ENCODE results near the gene SUZ12.
"Not testable (repeated sequence)": the region's sequence is repeated elsewhere in the genome, so short reads cannot be mapped to it uniquely, and the experiment has no call there.

The SUZ12 gene

DNA sequence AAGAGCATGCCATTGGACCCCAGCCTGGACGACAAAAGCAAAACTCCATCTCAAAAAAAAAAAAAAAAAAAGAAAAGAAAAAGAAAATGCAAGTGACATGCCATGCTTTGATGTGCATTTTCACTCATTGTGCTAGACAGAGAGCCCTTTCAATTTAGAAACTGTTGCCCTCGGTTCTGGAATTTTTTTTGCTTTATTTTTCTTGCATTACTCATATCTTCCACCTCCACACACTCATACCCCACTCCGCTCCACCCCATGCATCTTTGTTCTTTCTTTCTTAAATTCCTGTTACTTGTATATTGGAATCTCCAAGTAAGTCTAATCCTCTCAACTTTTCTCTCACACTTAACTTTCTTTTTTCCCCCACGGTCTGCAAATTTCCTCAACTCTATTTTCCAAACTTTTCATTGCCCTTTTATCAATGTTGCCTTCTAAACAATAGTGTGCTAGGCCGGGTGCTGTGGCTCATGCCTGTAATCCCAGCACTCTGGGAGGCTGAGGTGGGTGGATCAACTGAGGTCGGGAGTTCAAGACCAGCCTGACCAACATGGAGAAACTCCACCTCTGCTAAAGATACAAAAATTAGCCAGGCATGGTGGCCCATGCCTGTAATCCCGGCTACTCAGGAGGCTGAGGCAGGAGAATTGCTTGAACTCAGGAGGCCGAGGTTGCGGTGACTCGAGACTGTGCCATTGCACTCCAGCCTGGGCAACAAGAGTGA is 16.8 kb upstream of the SUZ12 start:
- POLR2A ChIA-PET, result no interaction called here

DNA sequence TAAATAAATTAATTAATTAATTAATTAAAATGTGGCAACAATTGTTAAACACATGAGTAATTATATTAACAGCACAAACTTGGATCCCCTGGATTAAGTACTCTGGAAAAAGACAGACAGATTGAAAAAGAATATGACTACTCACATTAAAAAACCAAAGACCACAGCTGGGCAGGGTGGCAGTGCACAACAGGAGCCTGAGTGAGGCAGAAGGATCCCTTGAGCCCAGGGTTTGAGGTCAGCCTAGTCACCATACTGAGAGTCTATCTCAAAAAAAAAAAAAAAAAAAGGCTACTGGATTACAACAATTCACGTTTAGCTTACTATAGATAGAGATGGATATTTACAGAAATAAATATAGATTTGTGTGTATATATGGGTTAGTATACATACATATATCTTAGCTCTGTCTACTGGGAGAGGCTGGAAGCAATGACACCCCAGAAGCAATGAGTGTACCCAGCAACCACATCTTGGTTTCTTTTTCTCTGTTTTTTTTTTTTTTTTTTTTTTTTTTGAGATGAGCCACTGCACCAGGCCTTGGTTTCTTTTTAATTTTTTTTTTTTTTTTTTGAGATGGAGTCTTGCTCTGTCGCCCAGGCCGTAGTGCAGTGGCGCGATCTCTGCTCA is 10.6 kb upstream of the SUZ12 start:
- POLR2A ChIA-PET, result no interaction called here
- CTCF ChIA-PET, result interaction anchor here (0.5 to 1.3 kb wide), 2 partner anchors 14 to 25 kb away, joined by 3 to 5 read pairs; partner anchors contain the start of gene UTP6
- TF ChIP-seq, protein P1, sequence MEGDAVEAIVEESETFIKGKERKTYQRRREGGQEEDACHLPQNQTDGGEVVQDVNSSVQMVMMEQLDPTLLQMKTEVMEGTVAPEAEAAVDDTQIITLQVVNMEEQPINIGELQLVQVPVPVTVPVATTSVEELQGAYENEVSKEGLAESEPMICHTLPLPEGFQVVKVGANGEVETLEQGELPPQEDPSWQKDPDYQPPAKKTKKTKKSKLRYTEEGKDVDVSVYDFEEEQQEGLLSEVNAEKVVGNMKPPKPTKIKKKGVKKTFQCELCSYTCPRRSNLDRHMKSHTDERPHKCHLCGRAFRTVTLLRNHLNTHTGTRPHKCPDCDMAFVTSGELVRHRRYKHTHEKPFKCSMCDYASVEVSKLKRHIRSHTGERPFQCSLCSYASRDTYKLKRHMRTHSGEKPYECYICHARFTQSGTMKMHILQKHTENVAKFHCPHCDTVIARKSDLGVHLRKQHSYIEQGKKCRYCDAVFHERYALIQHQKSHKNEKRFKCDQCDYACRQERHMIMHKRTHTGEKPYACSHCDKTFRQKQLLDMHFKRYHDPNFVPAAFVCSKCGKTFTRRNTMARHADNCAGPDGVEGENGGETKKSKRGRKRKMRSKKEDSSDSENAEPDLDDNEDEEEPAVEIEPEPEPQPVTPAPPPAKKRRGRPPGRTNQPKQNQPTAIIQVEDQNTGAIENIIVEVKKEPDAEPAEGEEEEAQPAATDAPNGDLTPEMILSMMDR (IDR thresholded peaks at IDR 0.05; ENCODE audit: control extremely low read depth, extremely low read depth, low read depth, missing control alignments), result no peak
- no peak for DNase-seq (ENCODE audit: extremely low spot score)

More for the DNA sequence above, 16.8 kb upstream of the SUZ12 start:
- TF ChIP-seq, protein P1 (IDR thresholded peaks at IDR 0.05; ENCODE audit: control extremely low read depth, extremely low read depth, low read depth, missing control alignments), result no peak
- CTCF ChIA-PET, result interaction anchor here (1.5 kb wide), 1 partner anchor 9 kb away, joined by 4 read pairs; no protein-coding TSS in a partner anchor
- DNase-seq (ENCODE audit: extremely low spot score), result no peak

DNA sequence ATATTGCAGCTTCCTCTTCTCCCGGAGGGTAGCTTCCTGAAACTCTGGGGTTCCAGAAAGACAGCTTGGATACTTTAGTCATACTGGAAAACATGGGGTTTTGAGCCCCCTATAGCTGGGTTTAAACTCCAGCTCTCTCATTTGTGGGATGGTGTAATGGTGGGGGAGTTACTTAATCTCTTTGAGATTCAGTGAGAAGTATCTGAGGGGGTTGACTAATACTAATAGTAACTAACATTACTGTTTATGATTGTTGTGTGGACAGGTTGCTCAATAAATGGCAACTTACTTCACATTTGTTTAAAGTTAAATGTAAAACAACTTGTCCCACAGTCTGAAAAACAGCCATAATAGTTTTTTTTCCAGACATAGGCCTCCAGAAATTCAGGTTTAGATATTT is 5.1 kb upstream of the SUZ12 start:
- POLR2A ChIA-PET, result no interaction called here
- CTCF ChIA-PET, result no interaction called here
- TF ChIP-seq, protein P1 (IDR thresholded peaks at IDR 0.05; ENCODE audit: control extremely low read depth, extremely low read depth, low read depth, missing control alignments), result no peak
- DNase-seq (ENCODE audit: extremely low spot score), result no peak

GRCh38 chr17:31935512-31935911 is 1.3 kb upstream of the SUZ12 start:
- TF ChIP-seq, protein P1 (IDR thresholded peaks at IDR 0.05; ENCODE audit: control extremely low read depth, extremely low read depth, low read depth, missing control alignments), result no peak
- ChIA-PET CTCF (interaction anchor here (1.3 to 1.7 kb wide), 3 partner anchors 8 to 34 kb away, joined by 4 to 9 read pairs (median 4); partner anchors contain the start of gene UTP6), POLR2A (no interaction called here)
- no peak for DNase-seq (ENCODE audit: extremely low spot score)

DNA sequence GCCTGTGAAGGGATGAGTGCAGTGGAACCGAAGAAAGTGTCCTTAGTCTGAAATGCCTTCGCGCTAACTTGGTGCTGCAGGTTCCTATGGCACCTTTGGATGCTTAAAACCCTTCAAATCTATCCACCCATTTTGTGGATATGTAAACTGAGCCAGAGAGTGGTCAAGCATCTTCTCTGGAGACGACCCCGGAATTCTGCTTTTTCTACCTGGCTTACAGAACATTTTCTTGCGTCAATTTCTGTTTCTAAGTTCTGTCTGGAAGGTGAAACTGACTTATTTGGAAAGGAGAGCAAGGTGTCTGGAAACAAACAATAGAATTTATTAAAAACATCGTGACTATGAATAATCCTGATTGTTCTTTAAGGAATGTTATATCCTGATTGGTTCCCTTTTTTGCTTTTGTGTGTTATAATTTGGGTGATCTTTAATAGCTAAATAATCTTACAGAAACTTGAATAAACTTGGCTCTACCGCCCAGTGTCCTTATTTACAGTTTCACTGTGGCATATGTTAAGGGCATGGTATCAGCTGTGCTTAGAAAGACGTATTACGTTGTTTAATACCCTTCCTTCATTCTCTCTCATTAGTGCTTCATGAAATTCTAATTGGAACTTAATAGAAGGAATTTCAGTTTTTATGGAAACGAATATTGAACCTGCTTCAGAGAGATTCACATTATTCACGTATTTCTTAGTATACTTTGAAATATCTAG is 1.3 kb downstream of the SUZ12 start:
- DNase-seq (ENCODE audit: extremely low spot score); POLR2A ChIA-PET: not testable (repeated sequence)
- CTCF ChIA-PET, result interaction anchor here (1.4 kb wide), 1 partner anchor 69 kb away, joined by 3 read pairs; the partner anchor contains the start of gene LRRC37B

DNA sequence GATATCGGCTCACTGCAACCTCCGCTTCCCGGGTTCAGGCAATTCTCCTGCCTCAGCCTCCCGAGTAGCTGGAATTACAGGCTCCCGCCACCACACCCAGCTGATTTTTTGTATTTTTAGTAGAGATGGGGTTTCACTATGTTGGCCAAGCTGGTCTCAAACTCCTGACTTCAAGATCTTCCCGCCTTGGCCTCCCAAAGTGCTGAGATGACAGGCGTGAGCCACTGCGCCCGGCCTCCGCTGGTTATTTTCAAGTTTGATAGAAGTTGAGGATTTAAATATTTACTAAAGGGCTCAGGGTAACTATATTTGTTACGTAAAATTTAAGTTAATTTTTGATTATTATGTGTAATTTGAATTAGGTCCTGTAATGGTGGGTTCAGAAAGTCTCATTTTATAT is 5.1 kb downstream of the SUZ12 start:
- DNase-seq (ENCODE audit: extremely low spot score); CTCF ChIA-PET; POLR2A ChIA-PET: not testable (repeated sequence)

DNA sequence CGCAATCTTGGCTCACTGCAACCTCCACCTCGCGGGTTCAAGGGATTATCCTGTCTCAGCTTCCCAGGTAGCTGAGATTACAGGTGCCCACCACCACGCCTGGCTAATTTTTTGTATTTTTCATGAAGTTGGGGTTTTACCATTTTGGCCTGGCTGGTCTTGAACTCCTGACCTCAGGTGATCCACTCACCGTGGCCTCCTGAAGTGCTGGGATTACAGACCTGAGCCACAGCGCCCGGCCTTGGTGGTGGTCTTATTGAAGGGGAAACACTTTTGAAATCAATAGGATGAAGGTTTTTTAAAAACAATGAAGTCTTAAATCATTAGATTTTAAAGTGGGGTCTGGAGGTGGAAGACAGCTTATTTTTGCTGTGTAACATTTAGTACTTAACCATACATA is 5.6 kb downstream of the SUZ12 start:
- DNase-seq (ENCODE audit: extremely low spot score); CTCF ChIA-PET; POLR2A ChIA-PET: not testable (repeated sequence)

DNA sequence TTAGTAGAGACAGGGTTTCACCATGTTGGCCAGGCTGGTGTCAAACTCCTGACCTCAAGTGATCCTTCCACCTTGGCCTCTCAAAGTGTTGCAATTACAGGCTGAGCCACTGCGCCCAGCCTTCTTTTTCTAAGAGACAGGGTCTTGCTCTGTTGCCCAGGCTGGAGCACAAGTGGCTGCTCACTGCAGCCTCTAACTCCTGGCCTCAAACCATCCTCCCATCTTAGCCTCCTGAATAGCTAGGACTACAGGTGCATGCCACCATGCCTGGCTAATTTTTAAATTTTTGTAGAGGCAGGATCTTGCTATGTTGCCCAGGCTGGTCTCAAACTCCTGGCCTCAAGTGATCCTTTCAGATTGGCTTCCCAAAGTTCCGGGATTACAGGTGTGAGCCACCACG is 15.1 kb downstream of the SUZ12 start:
- DNase-seq (ENCODE audit: extremely low spot score); POLR2A ChIA-PET; CTCF ChIA-PET: not testable (repeated sequence)

- POLR2A ChIA-PET; DNase-seq (ENCODE audit: extremely low spot score); CTCF ChIA-PET: not testable (repeated sequence)
Observed at GRCh38 chr17:31964131-31964530, 27.3 kb downstream of the SUZ12 start.

All from GM10248 (cell line).